Dermis microvascular lymphatic vessel endothelial cell (primary cell): ENCODE results near the gene PSMC6. TPM values are rescaled to one million over a fixed set of nuclear protein-coding genes. Genes with fewer than 3 reads are reported as not detected.
"Not testable (repeated sequence)": the region's sequence is repeated elsewhere in the genome, so short reads cannot be mapped to it uniquely, and the experiment has no call there.

Experiments used
- DNase-seq, 2 donors: peaks; one replicate each; pipeline versions ENCODE4 v3.0.0 to v3.0.0-alpha.2; 2010; ENCODE audit warnings: low read depth in 2 of 2
- total RNA-seq: library from RNA; depleted of rRNA; stranded (reverse); fragments of >200 nt; gene quantifications from 2 replicates; pipeline ENCODE4 v1.2.1, GENCODE V29; 2014

The PSMC6 gene
- total RNA-seq, 1 donor from 2014 or later: 64.8 TPM

- no peak for DNase-seq
Measured at GRCh38 chr14:52716155-52716554, 9.2 kb downstream of the PSMC6 start.

GRCh38 chr14:52723514-52724359 is 16.7 kb downstream of the PSMC6 start:
- no peak for DNase-seq

- no peak for DNase-seq
Measured at GRCh38 chr14:52724360-52724644, 17.3 kb downstream of the PSMC6 start.

- DNase-seq: not testable (repeated sequence)
Measured at GRCh38 chr14:52727509-52727908, 20.5 kb downstream of the PSMC6 start.

DNA sequence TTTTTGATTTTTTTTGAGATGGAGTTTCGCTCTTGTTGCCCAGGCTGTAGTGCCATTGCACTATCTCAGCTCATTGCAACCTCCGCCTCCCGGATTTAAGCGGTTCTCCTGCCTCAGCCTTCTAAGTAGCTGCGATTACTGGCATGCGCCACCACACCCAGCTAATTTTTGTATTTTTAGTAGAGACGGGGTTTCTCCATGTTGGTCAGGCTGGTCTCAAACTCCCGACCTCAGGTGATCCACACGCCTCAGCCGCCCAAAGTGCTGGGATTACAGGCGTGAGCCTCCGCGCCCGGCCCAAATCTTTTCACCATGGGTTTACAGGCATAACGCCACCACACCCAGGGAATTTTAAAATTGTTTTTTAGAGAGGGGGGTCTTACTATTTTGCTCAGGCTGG is 22.0 kb downstream of the PSMC6 start:
- not testable (repeated sequence) for DNase-seq

DNA sequence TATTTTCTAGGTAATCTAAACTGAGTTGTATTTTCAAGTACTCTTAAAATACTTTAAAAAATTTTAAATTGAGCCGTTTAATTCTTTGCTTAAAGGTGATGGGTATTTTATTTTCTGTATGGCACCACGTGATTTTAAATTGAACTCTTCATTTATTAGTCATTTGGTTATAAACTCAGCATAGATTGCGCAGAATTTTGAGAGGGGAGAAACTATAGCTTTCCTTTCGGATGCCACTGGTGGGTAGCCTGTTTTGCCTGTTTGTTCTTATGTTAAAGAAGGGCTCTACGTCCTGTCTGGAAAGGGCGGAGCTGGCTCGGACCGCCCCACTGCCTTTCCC is 22.6 kb downstream of the PSMC6 start:
- DNase-seq: no peak

DNA sequence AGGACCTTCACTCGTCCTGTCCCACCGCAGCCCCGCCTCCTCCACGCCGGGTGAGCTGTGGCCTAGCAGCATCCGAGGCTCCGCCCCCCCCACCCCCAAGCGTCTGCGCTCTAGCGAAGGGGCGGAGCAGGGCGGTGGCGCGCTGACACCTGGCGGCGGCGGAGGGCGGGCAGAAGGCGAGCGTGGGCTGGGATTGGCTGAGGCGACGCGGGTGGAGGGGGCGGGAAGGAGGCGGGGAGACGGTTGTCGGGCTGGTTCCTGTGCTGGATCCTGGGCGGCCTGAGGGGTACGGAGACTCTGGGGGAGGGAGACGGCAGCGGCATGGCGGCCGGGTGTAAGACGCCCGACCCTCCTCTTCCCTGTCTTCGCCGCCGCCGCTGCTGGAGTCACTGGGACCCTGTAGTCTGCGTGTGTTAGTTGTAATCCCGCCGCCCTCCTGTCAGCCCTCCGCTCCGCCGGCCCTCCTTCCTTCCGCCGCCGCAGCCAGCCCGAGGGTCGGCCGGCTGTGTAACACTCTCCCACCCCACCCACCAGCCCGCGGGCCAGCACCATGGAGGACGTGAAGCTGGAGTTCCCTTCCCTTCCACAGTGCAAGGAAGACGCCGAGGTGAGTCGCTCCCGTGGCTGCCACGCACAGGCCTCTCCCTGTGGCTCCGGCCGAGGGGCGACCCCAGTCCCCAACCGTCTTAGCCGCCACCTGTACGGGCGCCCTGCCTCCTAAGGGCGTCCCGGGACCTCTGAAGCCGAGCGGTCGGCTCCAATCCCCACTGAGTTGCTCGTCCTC is 23.1 kb downstream of the PSMC6 start, which contains the start of gene STYX:
STYX (plus strand) TSS at position 242 of the 784 bp plus-strand sequence; CDS start at position 551, 309 bp downstream.
- peak; percentile 88 to 99 for DNase-seq

DNA sequence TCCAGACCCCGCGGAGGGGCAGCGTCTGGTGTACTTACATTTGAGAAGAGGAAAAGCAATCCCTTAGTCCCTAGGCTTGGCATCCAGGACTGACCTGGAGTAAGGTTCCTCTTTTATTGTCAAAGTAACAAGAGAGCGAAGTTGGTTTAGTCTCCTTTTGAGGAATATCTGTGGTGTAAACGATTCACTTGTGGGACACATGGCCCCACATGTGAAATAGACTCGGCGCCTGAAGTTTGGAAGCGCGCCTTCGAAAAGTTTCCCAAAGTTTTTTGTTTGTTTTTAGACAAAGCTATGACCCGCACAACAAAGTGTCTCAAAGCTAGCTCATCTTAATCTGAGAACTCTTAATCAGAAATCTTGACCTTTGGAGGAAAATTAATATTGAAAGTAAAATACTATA is 23.7 kb downstream of the PSMC6 start:
- DNase-seq: no peak

DNA sequence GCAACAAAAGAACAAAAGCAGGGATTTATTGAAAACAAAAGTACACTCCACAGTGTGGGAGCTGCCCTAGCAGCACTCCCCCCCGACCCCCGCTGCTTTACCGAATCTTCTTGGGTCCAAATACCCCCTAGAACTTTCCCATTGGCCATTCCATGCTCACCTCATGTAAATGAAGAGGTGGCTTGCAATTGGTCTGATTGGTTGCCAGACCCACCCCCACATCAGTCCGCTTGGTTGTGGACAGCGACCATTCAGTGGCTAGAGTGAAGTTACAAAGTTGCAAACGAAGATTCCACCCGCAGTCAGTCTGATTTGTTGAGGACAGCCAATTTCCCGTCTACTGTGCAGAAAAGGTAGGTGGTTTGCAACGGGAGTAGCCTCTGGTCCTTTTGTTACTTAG is 26.8 kb downstream of the PSMC6 start:
- DNase-seq: no peak

DNA sequence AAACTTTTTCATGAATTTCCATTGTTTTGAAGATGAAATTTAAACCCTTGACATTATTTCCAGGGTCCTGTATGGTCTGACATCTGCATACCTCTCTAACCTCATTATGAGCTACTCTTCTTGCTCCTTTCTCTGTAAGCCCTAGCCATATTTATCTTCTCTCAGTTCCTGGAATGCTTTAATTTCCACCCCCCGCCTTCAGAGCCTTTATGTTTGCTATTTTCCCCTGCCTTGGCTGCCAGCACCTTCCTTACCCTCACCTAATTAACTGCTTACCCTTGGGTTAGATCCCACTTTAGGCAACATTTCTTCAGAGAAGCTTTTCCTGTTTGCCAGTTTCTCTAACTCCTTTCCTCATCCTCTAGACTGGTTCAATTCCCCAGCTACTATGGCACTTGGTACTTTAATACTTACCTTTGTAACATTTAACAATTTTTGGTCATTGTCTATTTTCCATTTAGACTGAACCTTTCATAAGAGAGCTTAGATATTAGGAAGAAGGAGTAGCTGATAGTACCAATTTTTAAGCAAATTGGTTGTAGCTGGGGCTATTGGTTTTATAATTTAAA is 29.0 kb downstream of the PSMC6 start:
- no peak for DNase-seq

DNA sequence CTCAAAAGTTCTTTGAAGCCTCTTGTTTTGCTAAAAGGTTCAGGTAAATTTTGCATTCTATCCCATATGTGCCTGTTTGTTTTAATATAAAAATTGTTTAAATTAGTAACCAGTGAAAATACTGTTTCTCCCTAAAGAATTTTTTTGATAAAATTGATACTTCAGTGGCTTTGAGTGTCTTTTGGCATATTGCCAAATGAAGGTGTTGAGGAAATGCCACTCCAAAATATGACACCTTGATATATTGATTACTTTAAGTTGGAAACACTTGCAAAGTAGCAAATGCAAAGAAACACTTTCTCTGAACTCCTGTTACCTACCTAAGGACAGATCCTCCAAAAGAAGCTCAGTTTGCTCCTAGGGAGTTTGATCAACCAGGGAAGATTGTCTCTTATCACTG is 31.4 kb downstream of the PSMC6 start:
- no peak for DNase-seq

- DNase-seq: peak in 1 of 2 donors; percentile 53
Measured at GRCh38 chr14:52740751-52741150, 33.8 kb downstream of the PSMC6 start.

- DNase-seq: peak in 1 of 2 donors; percentile 10
Measured at GRCh38 chr14:52741865-52742264, 34.9 kb downstream of the PSMC6 start.

DNA sequence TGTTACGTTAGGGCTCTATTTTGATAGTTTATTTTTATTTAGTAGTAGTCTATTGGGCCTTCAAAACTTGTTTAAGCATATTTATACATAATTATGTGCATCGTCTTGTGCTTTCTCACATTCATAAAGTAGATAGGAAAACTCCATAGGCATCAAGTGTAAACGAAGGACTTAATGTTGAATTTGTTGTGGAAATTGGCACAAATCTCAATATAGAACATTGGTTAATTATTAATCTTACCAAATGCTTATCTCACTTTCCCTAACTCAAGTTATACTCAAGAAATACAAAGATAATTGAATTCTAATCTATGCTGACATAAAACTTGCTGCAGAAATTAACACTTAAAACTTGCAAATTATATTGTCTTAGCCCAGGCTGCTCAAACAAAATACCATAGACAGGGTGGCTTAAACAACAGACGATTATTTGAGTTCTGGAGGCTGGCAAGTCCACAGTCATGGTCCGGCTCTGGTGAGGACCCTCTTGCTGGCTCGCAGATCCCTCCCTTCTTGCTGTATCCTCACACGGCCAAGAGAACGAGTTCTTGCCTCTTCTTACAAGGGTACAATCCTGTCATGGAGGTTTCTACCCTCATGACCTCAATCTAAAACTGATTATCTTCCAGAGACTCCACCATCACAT is 41.8 kb downstream of the PSMC6 start:
- no peak for DNase-seq

DNA sequence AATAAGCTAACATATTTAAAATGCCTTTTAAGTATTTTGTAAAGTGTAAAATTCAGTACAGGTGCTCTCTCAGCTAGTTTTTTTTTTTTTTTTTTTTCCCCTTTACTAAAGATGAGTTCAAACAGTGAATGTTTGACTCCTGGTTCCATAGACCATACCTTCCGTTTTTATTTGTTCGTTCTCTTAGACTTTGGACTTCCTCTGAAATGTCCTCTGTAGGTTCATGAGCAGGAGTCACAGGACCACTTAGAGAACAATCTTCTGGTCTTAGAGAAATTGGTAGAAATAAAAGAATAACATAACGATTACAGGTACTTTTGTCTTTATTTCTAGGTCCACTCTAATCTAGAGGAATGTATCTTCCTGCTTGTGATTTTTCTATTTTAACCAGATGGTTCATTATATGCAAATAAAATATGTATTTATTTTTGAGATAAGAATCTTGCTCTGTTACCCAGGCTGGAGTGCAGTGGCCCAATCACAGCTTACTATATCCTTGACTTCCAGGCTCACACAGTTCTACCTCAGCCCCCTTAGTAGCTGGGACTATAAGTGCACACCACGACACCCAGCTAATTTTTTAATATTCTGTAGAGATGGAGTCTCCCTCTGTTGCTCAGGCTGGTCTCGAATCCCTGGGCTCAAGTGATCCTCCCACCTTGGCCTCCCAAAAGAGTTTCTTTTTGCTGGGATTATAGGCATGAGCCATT is 48.8 kb downstream of the PSMC6 start:
- no peak for DNase-seq

GRCh38 chr14:52759145-52759544 is 52.1 kb downstream of the PSMC6 start:
- DNase-seq: no peak

DNA sequence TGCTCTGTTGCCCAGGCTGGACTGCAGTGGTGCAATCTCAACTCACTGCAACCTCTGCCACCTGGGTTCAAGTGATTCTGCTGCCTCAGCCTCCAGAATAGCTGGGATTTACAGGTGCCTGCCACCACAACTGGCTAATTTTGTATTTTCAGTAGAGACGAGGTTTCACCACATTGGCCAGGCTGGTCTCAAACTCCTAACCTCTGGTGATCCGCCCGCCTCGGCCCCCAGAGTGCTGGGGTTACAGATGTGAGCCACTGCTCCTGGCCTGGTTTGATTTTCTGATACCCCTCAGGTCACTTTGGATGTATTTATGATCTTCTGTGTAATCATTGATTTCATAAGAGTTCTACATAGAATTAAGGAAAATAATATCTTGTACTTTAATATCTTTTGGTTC is 55.9 kb downstream of the PSMC6 start:
- DNase-seq: not testable (repeated sequence)

DNA sequence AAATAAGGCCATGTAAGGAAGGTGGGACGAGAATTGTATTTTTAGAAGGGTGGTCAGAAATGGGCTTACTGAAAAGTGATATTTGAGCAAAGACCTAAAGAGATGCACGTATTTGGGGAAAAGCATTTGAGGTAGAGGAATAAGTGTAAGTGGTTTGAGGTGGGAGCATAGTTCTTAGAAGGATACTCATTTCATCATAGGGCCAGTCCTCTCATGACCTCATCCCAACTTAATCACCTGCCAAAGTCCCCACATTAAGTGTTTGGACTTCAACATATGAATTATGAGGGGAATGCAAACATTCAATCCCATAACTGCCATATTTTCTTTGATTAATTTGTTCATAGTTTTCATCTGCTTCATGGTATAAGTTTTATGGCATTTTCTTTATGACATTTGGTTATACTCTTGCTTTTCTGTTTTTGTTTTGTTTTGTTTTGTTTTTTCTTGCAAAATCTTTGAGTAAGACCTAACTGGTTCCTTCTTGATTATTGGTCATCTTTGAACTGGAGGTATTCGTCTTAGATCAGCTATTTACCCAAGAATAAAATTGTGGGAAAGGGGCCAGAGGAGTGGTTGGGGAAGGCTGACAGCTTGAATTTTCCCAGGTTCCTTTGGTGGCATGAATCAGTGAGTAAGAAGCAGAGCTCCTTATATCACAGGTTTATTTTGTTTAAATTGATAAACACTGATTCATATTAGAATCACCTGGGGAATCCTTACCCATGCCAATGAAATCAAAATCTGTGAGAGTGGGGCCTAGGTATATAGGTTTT is 60.2 kb downstream of the PSMC6 start:
- no peak for DNase-seq

- peak in 1 of 2 donors; percentile 78 for DNase-seq
Measured at GRCh38 chr14:52769887-52770286, 62.9 kb downstream of the PSMC6 start.

DNA sequence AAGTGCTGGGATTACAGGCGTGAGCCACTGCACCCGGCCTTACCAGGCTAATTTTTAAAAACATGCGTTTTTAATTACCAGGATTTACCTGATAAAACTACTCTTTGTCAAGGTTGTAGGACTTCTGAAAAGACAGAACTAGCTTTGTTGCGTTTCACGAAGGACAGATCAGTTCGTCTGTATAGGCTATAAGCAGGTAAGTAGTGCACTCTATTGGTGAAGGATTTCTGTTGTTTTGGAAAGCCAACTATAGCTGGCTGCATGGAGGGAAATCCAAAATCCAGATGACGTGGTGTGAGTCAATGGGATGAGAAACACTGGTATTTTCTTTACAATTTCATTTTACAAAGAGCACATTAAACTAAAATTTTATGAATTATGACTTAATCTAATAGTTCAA is 69.8 kb downstream of the PSMC6 start:
- DNase-seq: no peak
